Hematopoietic multipotent progenitor cell (in vitro differentiated cells): ENCODE measurements around the gene PRDM12. TPM values are rescaled to one million over a fixed set of nuclear protein-coding genes. Genes with fewer than 3 reads are reported as not detected.

ENCODE experiments used
- DNase-seq, 3 donors: peaks; one replicate each; pipeline ENCODE4 v3.0.0-alpha.2; 2011 to 2015; ENCODE audit warnings: low read depth in 2 of 3, low spot score in 2 of 3
- total RNA-seq: library from RNA; depleted of rRNA; stranded (reverse); fragments of >200 nt; gene quantifications from one replicate; pipeline ENCODE4 v1.2.3, GENCODE V29; 2012

Gene PRDM12
- total RNA-seq, result not detected

GRCh38 chr9:130664251-130665028 is at the start of gene PRDM12:
Gene PRDM12 (plus strand): TSS chr9:130664594. CDS start chr9:130664654, 60 bp downstream.
- DNase-seq, result no peak

- DNase-seq, result no peak
Measured at GRCh38 chr9:130616451-130616850, 47.9 kb upstream of the PRDM12 start.

GRCh38 chr9:130623466-130623865 is 40.9 kb upstream of the PRDM12 start:
- no peak for DNase-seq

- DNase-seq, result no peak
Measured at GRCh38 chr9:130624154-130624553, 40.2 kb upstream of the PRDM12 start.

- no peak for DNase-seq
Measured at GRCh38 chr9:130626249-130626996, 38.0 kb upstream of the PRDM12 start.

GRCh38 chr9:130627051-130627450 is 37.3 kb upstream of the PRDM12 start:
- no peak for DNase-seq

GRCh38 chr9:130627896-130628792 is 36.2 kb upstream of the PRDM12 start:
- DNase-seq, result no peak

- no peak for DNase-seq
Measured at GRCh38 chr9:130629443-130630070, 34.8 kb upstream of the PRDM12 start.

GRCh38 chr9:130630071-130630450 is 34.3 kb upstream of the PRDM12 start:
- no peak for DNase-seq

GRCh38 chr9:130630506-130631330 is 33.7 kb upstream of the PRDM12 start:
- DNase-seq, result no peak

- DNase-seq, result no peak
Measured at GRCh38 chr9:130631331-130632080, 32.9 kb upstream of the PRDM12 start.

GRCh38 chr9:130632081-130632710 is 32.2 kb upstream of the PRDM12 start:
- DNase-seq, result no peak

GRCh38 chr9:130632841-130633240 is 31.6 kb upstream of the PRDM12 start:
- DNase-seq, result no peak

- DNase-seq, result no peak
Measured at GRCh38 chr9:130633336-130634190, 30.8 kb upstream of the PRDM12 start.

GRCh38 chr9:130634191-130634768 is 30.1 kb upstream of the PRDM12 start:
- no peak for DNase-seq

GRCh38 chr9:130634801-130635200 is 29.6 kb upstream of the PRDM12 start:
- no peak for DNase-seq

- DNase-seq, result no peak
Measured at GRCh38 chr9:130635306-130635705, 29.1 kb upstream of the PRDM12 start.
